Esophagus muscularis mucosa (tissue), 3 donors: Measurements from ENCODE around the gene KANTR.

Source experiments
- POLR2A ChIP-seq: fragments of 450-650 bp; IDR thresholded peaks from one replicate; pipeline ENCODE4 v1.6.1; 2017; ENCODE audit warnings: antibody characterized with exemption, moderate library complexity, mild to moderate bottlenecking, low read depth
- POLR2AphosphoS5 ChIP-seq, 2 donors: sonication (generic); formaldehyde crosslinking; IDR thresholded peaks; one replicate each; pipeline ENCODE4 v1.6.1; 2017; ENCODE audit warnings: antibody characterized with exemption in 2 of 2
- TF ChIP-seq, protein P1 (sequence below), 3 experiments: fragments of 200-600 bp in 2 of 3; fragments of 450-650 bp in 1 of 3; sonication (generic) in 2 of 3; IDR thresholded peaks; one replicate each; pipeline ENCODE4 v1.5.1; 2017 to 2019; ENCODE audit warnings: antibody characterized with exemption in 3 of 3, mild to moderate bottlenecking in 2 of 3, moderate library complexity in 1 of 3

DNA sequence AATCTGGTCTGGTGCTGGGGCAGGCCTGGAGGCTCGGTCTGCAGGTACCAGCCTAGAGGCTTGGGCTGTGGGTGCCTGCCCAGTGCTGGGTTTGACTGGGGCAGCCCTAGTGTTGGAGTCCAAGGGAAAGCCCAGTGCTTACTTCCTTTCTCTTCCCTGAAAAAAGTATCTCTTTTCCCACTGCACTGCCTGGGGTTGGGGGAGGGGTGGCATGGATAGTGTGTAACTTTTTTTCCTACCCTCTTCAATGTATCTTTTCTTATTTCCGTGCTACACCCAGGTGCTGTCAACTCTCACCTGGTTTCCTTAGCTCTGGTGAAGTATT lies 21.6 kb downstream of the KANTR start:
- TF ChIP-seq POLR2AphosphoS5 (IDR thresholded peaks at IDR 0.05) (no peak), POLR2A (no peak)
- TF ChIP-seq, protein P1, sequence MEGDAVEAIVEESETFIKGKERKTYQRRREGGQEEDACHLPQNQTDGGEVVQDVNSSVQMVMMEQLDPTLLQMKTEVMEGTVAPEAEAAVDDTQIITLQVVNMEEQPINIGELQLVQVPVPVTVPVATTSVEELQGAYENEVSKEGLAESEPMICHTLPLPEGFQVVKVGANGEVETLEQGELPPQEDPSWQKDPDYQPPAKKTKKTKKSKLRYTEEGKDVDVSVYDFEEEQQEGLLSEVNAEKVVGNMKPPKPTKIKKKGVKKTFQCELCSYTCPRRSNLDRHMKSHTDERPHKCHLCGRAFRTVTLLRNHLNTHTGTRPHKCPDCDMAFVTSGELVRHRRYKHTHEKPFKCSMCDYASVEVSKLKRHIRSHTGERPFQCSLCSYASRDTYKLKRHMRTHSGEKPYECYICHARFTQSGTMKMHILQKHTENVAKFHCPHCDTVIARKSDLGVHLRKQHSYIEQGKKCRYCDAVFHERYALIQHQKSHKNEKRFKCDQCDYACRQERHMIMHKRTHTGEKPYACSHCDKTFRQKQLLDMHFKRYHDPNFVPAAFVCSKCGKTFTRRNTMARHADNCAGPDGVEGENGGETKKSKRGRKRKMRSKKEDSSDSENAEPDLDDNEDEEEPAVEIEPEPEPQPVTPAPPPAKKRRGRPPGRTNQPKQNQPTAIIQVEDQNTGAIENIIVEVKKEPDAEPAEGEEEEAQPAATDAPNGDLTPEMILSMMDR (IDR thresholded peaks at IDR 0.05) = no peak
